MCF 10A (cell line): ENCODE results near the gene ARL15. TPM values are rescaled to one million over a fixed set of nuclear protein-coding genes. Genes with fewer than 3 reads are reported as not detected.

Experiments used
- BruUV-seq: library from RNA; stranded (reverse); fragments of 400-500 nt; replicated peaks from 2 replicates; lab custom pipeline; 2021; lab: Mats Ljungman, UMichigan
- CTCF ChIA-PET: fragments of 300-600 bp; sonication (Branson Sonifier 250); formaldehyde crosslinking; extraction: SDS; loops from one replicate; lab custom pipeline; 2021; ENCODE audit warnings: antibody characterized with exemption, inconsistent platforms; lab: Yijun Ruan, JAX
- POLR2A ChIA-PET: fragments of 300-600, 350-650 bp; sonication (Branson Sonifier 250); formaldehyde crosslinking; extraction: SDS; loops from one replicate; lab custom pipeline; 2020; ENCODE audit warnings: antibody characterized with exemption, inconsistent platforms; lab: Yijun Ruan, JAX
- DNase-seq: peaks from one replicate; pipeline ENCODE4 v3.0.0-alpha.2; 2018; ENCODE audit not compliant: unreplicated experiment
- H3K27ac Mint-ChIP-seq: one replicate; pipeline ENCODE4 v1.8.0; 2022; ENCODE audit warnings: mild to moderate bottlenecking, low read depth, mixed read lengths; ENCODE audit not compliant: unreplicated experiment
- H3K27me3 Mint-ChIP-seq: one replicate; pipeline ENCODE4 v1.8.0; 2022; ENCODE audit warnings: mixed read lengths; ENCODE audit not compliant: insufficient read depth, unreplicated experiment
- H3K36me3 Mint-ChIP-seq: one replicate; pipeline ENCODE4 v1.8.0; 2022; ENCODE audit warnings: mild to moderate bottlenecking, moderate library complexity, mixed read lengths; ENCODE audit not compliant: insufficient read depth, unreplicated experiment
- H3K4me1 Mint-ChIP-seq: one replicate; pipeline ENCODE4 v1.8.0; 2022; ENCODE audit warnings: mixed read lengths; ENCODE audit not compliant: insufficient read depth, unreplicated experiment
- H3K4me3 Mint-ChIP-seq: one replicate; pipeline ENCODE4 v1.8.0; 2022; ENCODE audit warnings: mild to moderate bottlenecking, moderate library complexity, mixed read lengths; ENCODE audit not compliant: unreplicated experiment
- H3K9me3 Mint-ChIP-seq: one replicate; pipeline ENCODE4 v1.8.0; 2022; ENCODE audit warnings: mixed read lengths; ENCODE audit not compliant: unreplicated experiment
- CTCF ChIP-seq: fragments of 200-600 bp; IDR thresholded peaks from one replicate; pipeline ENCODE4 v1.8.0; 2022; ENCODE audit warnings: antibody characterized with exemption, mild to moderate bottlenecking; ENCODE audit not compliant: unreplicated experiment
- intact Hi-C: fragments of 100-400 bp; cut with micrococcal nuclease; formaldehyde crosslinking; loops from 2 replicates; pipeline ENCODE4 v1.14.1; 2022
- total RNA-seq: library from RNA; stranded (reverse); gene quantifications from 2 replicates; pipeline ENCODE4 v1.2.3, GENCODE V29; 2022

Gene ARL15
- total RNA-seq, 1 experiment from 2014 or later, result 11.3 TPM

- Mint-ChIP-seq H3K9me3 (no peaks in the 10 kb centered on the region), H3K4me3 (no peak overlapping the region), H3K27ac (no peak overlapping the region), H3K27me3 (no peaks in the 10 kb centered on the region), H3K36me3 (no peaks in the 10 kb centered on the region), H3K4me1 (no peaks in the 10 kb centered on the region)
- BruUV-seq, result no TSS peak
- DNase-seq, result no peak
- intact Hi-C loops, result no loop called here
- ChIA-PET CTCF (interaction anchor here (0.7 kb wide), 1 partner anchor 12 kb away, joined by 3 read pairs; no protein-coding TSS in a partner anchor), POLR2A (interaction anchor here (1.0 kb wide), 1 partner anchor 50 kb away, joined by 4 read pairs; no protein-coding TSS in a partner anchor)
- TF ChIP-seq CTCF, result no peak
Measured at GRCh38 chr5:54073735-54074134, 236.6 kb downstream of the ARL15 start.

DNA sequence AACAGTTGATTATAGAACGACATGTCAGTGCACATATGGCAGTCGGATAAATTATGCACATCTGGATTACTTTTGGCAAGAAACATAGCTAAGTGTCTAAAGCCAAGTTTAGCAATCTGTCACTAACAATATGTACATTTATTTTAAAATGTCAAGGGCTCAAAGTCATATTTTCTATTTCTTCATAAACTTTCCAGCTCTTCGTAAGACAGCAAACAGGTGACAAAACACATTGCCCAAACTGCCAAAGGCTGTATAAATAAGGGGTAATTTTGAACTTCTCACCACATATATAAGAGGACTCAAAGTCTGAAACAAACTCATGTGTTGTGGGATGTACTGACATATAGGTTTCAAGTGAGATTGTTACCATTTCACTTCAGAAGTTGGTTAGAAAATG, 237.2 kb downstream of the ARL15 start:
- Mint-ChIP-seq H3K27ac (no peak overlapping the region), H3K9me3 (no peaks in the 10 kb centered on the region), H3K36me3 (no peaks in the 10 kb centered on the region), H3K27me3 (no peaks in the 10 kb centered on the region), H3K4me1 (no peaks in the 10 kb centered on the region), H3K4me3 (no peak overlapping the region)
- intact Hi-C loops, result no loop called here
- POLR2A ChIA-PET, result interaction anchor here (1.0 to 1.2 kb wide), 2 partner anchors 26 to 51 kb away, joined by 3 to 4 read pairs; no protein-coding TSS in a partner anchor
- TF ChIP-seq CTCF, result no peak
- BruUV-seq, result no TSS peak
- CTCF ChIA-PET, result interaction anchor here (0.7 to 0.8 kb wide), 2 partner anchors 13 to 21 kb away, joined by 3 read pairs; no protein-coding TSS in a partner anchor
- no peak for DNase-seq

DNA sequence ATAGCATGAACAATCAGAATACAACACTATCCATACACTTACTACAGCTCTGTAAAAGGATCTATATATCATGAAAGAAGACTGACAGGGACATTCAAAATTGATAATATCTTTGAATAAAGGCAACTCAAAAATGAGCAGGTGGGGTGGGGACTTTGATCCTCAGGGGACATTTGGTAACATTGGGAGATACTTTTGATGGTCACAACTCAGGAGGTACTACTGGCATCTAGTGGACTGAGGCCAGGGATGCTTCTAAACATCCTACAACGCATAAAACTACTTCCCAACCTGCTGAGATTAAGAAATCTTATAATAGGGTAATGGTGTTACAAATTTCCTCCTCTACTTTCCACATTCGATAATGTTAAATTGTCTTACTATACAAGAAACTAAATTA, 243.9 kb downstream of the ARL15 start:
- peaks cover 6% of the 10 kb centered on the region for H3K36me3 Mint-ChIP-seq
- peak; percentile 7 for TF ChIP-seq CTCF
- H3K9me3 Mint-ChIP-seq, result no peaks in the 10 kb centered on the region
- BruUV-seq, result no TSS peak
- no peak for DNase-seq
- H3K4me3 Mint-ChIP-seq, result no peak overlapping the region
- no peaks in the 10 kb centered on the region for H3K27me3 Mint-ChIP-seq
- no peaks in the 10 kb centered on the region for H3K4me1 Mint-ChIP-seq
- H3K27ac Mint-ChIP-seq, result no peak overlapping the region
- intact Hi-C loops, result loop anchor here (10.0 kb wide), 1 partner anchor 592 kb away; no protein-coding TSS in a partner anchor
- ChIA-PET CTCF (no interaction called here), POLR2A (no interaction called here)

DNA sequence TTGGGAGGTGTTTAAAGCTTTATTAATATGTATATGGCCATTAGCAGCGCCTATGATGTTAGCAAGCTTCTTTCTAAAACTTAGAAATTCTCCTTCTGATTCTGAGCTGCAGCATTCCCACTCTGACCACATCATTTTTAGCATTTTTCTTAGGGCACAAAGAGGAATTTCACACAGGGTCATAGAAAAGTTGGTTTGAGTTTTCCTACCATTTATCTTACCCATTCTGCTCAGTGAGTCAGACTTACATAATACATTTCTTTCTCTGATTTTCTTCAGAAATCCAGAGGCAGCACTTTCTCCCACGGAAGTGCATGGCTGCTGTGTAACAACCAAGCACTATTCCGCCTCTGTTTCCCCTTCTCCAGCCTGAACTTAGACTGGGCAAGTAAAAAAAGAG, 246.6 kb downstream of the ARL15 start:
- CTCF ChIA-PET, result no interaction called here
- Mint-ChIP-seq H3K9me3 (no peaks in the 10 kb centered on the region), H3K27ac (no peak overlapping the region), H3K4me3 (no peak overlapping the region), H3K27me3 (no peaks in the 10 kb centered on the region), H3K36me3 (peaks cover 6% of the 10 kb centered on the region), H3K4me1 (no peaks in the 10 kb centered on the region)
- no peak for TF ChIP-seq CTCF
- peak; percentile 11 for DNase-seq
- BruUV-seq, result no TSS peak
- POLR2A ChIA-PET, result interaction anchor here (0.6 kb wide), 1 partner anchor 27 kb away, joined by 3 read pairs; no protein-coding TSS in a partner anchor
- intact Hi-C loops, result loop anchor here (10.0 kb wide), 1 partner anchor 589 kb away; no protein-coding TSS in a partner anchor
